NCI-H2227 treated with DMSO at 0.1 percent for 48 hours (cell line): ENCODE data around the gene KDM7A.
"Not testable (repeated sequence)": the region's sequence is repeated elsewhere in the genome, so short reads cannot be mapped to it uniquely, and the experiment has no call there.

Experiments
- DNase-seq: peaks from one replicate; lab custom pipeline; 2025; lab: John Stamatoyannopoulos, UW

KDM7A gene

GRCh38 chr7:140156460-140157080 is 20.2 kb downstream of the KDM7A start:
- DNase-seq = no peak

DNA sequence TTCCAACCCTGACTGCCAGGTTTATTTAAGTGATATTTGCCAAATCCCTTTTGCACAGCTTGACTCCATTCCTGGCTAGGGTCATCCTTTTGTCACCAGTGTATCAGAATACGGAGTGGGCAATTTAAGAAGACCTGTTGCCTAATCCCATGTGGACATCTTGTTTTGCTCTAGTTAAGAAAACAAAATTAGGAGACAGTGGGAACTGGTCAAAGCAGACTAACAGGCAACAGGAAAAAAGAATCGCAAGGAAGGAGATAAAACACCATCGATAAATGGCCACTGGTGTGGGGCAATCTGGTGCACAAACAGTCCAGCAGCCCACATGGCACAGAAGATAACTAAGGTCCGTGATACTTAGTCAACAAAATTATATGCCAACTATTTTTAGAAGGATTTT is 21.4 kb downstream of the KDM7A start:
- DNase-seq = no peak

- peak; percentile 41 for DNase-seq
Measured at GRCh38 chr7:140153666-140154161, 23.1 kb downstream of the KDM7A start.

DNA sequence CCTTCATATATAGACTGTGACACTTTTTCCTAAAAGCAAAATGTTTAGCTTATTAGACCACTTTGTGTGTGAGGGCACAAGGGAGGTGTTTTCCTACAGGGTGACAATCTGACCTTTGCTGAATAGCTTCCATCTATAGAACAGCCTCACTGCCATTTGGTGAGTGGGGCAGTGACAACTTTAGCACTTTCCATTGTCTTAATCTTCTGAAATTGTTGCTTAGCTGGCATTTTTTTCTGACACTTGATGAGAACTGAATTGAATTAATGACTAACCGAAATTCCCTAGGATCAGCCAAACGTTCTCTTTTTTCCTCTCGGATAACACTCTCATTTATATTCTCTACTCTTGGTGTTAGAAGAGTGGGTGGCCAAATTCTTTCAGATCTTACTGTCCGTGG is 30.2 kb downstream of the KDM7A start:
- no peak for DNase-seq

DNA sequence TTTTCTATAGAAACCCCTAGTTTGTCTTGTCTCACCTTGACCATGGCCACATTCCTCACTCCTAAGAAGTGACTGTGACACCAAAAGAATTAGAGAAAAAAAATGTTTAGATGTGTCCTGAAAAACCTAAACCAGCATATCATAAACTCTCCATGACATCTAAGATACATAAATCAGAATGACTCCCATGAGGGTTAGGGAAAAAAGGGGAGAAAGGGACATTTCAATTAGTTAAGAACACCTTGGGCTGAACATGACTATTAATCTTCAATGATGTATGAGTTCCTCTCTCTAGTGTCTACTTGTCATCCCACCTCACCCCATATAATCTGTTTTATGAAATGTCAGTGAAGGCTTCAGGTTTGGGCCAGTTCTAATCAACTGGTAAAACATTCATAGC is 31.1 kb downstream of the KDM7A start:
- DNase-seq = no peak

- no peak for DNase-seq
Measured at GRCh38 chr7:140144821-140145220, 32.0 kb downstream of the KDM7A start.

DNA sequence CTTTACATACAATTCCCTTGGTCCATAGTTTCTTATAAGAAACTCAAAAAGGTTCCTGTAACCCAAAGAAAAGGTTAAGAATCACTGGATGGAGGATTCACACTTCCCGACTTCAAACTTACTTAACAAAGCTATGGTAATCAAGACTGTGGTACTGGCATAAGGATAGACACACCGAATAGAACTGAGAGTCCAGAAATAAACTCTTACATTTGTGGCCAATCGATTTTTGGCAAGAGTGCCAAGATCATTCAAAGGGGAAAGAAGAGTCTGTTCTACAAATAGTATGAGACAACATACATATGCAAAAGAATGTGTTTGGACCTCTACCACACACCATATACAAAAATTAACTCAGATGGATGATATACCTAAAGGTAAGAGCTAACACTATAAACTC is 32.8 kb downstream of the KDM7A start:
- DNase-seq = no peak

DNA sequence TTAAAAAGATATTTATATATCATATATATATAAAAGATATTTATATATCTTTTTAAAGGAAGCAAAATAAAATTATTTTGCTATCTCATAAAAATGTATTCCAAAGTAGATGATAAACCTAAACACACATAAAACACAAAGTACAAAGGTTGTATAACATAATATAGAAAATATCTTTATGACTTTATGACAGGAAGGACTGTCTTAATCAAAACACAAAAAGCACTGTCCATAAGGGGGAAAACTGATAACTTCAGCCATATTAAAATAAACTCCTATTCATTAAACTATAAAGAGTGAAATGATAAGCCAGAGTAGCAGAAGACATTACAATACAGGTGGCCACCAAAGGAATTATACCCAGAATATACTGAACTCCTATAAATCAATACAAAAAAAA is 34.8 kb downstream of the KDM7A start:
- DNase-seq = no peak

DNA sequence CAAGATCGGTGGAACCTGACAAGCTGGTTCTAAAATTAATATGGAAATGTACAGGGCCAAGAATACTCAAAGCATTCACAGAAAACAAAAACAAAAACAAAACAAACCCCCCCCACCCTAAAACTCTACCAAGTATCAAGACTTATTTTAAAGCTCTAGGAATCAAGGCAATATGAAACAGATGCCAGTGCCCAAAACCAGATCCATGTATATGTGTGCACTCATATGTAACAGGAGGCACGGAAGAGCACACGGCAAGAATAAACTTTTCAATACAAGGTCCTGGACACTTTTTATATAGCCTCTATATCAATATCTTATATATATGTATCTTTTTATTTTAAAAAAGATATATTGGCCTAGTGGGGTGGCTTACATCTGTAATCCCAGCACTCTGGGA is 35.5 kb downstream of the KDM7A start:
- no peak for DNase-seq

DNA sequence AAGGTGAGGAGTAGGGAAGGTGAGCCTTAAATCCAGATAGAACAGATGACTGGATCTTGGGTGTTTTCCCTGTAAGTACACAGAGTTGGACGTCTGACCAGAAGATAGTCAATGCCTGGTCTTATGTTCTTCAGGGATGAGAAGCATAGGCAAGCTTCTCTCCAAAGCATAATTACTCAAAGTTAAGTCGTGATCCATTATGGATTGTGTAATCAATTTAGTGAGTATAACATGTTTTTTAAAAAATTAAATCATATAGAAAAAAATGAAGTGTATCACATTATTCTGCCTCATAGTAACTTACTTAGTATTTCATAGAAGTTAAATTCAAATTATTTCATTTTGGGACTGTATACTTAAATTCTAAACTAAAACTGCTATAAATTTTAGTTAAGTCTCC is 39.7 kb downstream of the KDM7A start:
- DNase-seq = no peak

GRCh38 chr7:140136073-140136472 is 40.7 kb downstream of the KDM7A start:
- peak; percentile 85 for DNase-seq

DNA sequence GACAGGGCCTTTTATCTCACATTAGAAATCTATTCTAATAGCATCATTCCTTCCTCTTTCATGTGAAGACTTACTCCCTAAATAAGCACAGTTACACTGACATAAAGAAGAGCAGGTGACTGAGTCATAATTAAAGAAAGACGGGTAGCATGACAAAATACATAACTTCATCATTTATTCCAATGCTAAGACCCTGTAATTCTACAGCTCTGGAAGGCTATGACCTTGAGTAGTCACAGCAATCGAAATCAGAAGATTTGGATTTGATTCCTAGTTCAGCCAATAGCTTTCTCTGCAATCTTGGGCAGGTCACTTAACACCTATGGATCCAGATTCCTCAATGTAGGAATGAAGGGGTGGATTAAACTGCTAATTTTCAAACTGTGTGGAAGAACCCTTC is 42.7 kb downstream of the KDM7A start:
- no peak for DNase-seq

DNA sequence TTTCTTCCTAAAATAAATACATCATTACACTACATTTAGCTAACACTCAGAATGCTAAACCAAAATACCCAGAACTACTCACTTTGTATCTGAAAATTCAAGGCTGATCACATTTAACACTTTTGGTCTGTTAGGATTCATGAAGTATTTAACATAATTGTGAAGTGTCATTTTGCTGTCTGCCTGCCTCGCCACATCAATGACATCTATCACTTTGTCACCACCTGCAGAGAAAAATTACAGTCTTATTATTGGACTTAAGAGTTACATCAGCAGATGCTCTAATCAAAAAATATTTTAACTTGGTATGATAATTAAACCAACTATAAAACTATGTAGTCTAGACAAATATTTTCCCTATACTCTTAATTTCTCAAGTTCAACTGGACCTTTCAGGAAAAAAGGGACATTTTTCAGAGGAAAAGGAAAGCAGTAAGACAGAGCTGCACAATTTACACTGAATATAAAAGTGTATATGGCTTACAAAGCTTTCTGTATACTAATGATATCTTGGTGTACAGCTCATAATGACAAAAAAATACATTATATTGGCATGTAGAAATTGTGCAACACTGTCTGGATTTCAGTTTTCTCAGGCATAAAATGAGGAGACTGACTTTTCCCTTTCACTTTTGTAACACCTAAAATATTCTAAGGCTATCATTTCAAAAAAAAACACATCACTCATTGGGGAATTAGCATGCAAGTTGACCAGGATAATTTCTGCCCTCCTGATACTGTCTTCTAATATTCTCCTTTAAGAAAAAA is 49.2 kb downstream of the KDM7A start:
- DNase-seq = no peak

GRCh38 chr7:140126435-140127034 is 50.2 kb downstream of the KDM7A start:
- no peak for DNase-seq

- no peak for DNase-seq
Measured at GRCh38 chr7:140122965-140123364, 53.8 kb downstream of the KDM7A start.

GRCh38 chr7:140121326-140121725 is 55.5 kb downstream of the KDM7A start:
- peak; percentile 4 for DNase-seq

DNA sequence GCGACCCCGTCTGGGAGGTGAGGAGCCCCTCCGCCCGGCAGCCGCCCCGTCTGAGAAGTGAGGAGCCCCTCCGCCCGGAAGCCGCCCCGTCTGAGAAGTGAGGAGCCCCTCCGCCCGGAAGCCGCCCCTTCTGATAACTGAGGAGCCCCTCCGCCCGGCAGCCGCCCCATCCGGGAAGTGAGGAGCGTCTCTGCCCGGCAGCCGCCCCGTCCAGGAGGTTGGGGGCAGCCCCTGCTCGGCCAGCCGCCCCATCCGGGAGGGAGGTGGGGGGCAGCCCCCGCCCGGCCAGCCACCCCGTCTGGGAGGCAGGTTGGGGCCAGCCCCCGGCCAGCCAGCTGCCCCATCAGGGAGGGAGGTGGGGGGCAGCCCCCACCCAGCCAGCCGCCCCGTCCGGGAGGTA is 62.0 kb downstream of the KDM7A start:
- not testable (repeated sequence) for DNase-seq

DNA sequence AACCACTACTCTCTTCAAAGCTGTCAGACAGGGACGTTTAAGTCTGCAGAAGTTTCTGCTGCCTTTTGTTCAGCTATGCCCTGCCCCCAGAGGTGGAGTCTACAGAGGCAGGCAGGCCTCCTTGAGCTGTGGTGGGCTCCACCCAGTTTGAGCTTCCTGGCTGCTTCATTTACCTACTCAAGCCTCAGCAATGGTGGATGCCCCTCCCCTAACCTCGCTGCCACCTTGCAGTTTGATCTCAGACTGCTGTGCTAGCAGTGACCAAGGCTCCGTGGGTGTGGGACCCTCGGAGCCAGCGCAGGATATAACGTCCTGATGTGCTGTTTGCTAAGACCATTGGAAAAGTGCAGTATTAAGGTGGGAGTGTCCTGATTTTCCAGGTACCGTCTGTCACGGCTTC is 68.0 kb downstream of the KDM7A start:
- not testable (repeated sequence) for DNase-seq

DNA sequence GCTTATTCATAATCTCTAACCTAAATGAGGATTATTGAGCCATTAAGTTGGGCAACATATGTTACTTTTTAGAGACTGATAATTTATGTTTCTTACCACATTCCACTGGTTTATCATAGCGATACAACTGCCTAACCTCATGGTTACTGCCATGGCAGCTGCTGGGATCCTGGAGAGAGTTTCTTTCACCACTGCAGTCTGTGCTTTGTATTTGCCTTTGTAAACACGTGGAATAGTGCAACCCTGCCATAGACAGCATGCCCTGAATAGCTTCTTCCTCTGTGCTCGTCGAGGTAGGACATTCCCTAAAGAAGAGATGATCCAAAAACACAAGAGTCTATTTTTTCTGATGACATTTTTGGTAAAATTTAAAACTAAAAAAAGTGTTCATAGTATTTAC is 80.3 kb downstream of the KDM7A start:
- no peak for DNase-seq

DNA sequence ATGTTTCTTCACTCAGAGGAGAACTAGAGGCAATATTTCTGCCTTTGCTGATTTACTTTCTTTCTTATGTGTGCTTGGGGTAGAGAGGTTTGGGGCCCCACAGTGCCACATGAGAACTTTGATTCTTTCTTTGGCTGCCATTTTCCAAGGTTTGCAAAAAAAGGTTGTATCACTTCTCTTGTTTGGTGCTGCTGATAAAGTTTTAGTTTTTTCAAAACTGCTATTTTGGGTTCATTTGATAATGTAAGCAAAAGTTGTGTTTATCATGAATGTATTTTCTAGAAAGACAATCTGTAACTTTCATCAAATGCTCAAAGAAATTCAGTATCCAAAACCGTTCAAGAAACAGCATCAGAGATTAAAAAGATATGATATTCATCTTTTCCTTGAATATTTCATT is 83.4 kb downstream of the KDM7A start:
- DNase-seq = no peak

- no peak for DNase-seq
Measured at GRCh38 chr7:140085447-140085846, 91.3 kb downstream of the KDM7A start.

GRCh38 chr7:140084972-140085371 is 91.8 kb downstream of the KDM7A start:
- DNase-seq = no peak

- no peak for DNase-seq
Measured at GRCh38 chr7:140084142-140084655, 92.6 kb downstream of the KDM7A start.
